Daoy (cell line): Measurements from ENCODE around the gene TBC1D22A. TPM values are rescaled to one million over a fixed set of nuclear protein-coding genes. Genes with fewer than 3 reads are reported as not detected.

ENCODE experiments used
- DNase-seq: peaks from one replicate; pipeline ENCODE4 v3.0.0-alpha.2; 2015; ENCODE audit warnings: low read depth
- total RNA-seq: library from RNA; depleted of rRNA; stranded (reverse); fragments of >200 nt; shearing (Covaris generic); gene quantifications from 2 replicates; pipeline ENCODE4 v1.2.3, GENCODE V29; 2014

Gene TBC1D22A
- total RNA-seq, 1 experiment from 2014 or later, result 8.7 TPM

- no peak for DNase-seq
Observed at GRCh38 chr22:47013861-47014635, 251.6 kb downstream of the TBC1D22A start.

DNA sequence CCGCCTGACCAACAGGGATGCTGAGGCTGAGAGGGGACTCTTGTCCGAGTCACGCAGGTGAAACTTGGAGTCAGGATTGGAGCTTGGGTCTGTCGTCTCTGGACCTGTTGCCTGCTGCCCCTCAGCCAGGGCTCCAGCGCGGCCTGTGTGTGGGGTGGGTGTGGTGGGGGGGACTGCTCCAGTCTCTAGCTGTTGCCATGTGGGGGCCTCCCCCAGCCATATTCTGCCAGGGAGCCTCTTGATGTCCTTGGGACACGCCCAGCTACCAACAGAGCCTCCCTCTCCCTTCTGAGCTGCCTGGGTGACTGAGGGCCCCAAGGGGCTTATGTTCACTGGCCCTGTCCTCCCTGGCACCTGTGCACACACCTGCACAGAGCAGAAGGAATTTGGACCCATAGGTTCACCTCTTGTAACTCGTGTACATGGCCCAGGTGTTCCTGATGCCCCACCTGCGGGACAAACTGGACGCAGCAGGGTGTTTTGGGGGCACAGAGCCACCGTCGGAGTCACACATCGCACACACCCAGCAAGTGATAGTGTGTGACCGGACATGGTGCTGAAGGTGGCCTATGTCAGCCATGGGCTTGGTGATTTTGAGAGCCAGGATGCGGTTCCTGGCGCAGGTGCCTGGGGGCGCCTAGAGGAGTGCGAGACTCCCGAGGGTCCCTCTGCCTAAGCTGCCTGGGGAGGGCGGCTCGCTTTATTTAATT is 252.3 kb downstream of the TBC1D22A start:
- DNase-seq, result no peak

- no peak for DNase-seq
Observed at GRCh38 chr22:47015589-47016178, 253.2 kb downstream of the TBC1D22A start.

DNA sequence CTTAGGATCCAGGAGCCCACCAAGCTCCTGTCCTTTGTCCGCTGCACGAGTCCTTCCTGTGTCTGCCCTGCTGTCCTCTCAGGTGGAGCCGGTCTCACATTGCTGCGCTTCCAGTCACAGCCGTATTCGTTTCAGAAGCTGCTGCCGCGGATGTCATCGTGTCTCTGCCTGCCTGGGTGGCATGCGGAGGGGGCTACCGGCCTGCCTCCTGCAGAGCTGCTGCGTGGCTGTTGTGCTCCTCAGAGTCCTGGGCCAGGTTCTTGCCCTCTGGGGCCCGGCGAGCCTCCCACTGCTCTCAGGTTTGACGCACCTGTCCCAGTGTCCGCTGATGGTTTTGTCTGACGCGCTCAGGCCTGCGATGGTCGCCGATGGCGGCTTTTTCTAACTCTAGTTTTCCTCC is 254.2 kb downstream of the TBC1D22A start:
- no peak for DNase-seq

GRCh38 chr22:47017245-47017644 is 254.8 kb downstream of the TBC1D22A start:
- no peak for DNase-seq

DNA sequence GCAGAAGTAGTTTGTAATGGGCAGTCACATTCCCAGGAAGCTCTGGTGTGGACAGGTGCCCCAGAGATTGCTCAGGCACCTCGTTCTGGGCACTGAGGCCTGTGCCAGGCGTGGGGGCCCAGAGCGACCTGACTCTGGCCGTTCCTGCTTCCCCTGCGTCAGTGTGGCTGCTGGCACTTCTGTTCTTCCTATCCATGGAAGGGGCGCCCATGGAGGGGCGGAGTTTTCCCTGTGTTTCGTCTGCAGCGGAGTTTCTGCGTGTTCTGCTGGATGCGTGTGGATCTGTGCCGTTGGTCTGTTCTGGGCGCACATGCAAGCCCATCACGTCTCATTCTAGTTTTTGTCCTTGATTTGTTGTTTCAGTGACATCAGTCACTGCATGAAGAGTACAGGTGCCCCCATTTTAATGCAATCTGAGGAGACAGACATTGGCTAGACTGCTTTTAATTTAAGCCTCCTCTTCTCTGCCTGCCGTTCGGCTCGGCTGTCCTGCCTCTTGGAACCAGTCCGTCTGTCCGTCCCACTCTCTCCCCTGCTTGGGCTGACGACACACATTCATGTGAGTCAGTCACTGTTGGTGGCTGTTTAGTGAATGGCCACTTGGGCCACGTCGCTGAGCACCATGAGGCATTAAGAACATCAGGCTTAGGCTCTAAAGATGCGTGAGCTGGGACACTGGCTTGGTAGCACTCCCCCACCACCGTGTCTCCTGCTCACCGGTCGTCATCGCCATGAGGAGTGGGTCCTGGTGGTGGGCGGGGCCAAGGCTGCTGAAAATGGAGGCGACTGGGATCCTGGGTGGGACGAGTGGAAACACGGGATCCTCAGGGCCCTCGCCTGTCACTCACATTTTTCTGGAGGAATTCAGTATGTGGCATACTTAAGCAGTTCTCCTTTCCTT is 255.8 kb downstream of the TBC1D22A start:
- no peak for DNase-seq

DNA sequence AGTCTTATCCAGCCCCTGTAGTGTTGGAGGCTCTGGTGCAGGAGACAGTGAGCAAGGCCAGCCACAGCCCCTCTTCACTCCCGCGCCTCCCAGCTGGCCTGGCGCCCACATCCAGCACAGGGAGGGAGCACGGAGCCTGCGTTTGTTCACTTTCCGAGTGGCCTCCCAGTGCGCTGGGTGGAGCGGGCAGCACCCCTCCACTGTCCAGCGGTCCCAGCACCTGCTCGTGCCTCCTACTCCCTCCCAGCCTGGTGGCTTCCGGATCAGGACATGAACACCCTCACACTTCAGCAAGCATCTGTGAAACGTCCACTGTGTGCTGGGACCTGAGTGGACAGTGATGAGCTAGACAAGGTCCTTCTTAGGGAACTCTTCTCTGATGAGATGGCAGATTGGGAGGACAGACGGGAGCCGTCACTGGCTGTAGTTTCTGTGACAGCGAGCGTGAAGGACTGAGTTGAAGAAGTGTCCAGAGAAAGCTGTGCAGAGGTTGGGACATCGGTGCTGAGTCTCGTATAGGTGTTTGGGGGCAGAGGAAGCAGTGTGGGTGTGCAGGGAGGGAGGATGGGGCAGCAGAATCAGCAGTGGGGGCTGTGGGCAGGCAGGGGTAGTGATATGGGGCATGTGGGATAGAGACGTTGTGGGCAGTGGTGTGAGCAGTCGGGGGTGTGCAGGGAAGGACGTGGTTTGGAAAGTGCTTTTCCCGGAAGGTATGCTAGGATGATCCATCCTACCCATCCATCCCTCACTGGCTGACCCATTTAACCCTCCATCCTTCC is 256.8 kb downstream of the TBC1D22A start:
- DNase-seq, result no peak

DNA sequence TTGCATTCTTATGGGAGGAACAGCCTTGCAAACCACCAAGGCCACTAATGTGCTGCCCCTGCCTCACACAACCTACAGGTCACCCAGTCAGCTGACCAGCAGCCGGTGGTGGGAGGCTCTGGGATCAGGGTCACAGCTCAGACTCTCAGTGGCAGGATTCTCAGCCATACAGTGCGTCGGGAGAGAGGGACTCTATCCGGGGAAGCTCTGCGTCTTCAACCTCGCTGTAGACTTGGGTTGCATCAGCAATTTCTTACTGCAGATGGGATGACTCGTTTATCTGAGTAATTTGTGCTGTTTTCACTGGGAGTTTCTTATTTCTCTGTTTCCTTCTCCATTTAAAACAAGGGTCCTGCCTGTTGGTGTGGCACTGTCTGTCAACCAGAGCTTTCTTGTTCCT is 257.7 kb downstream of the TBC1D22A start:
- DNase-seq, result no peak

- no peak for DNase-seq
Observed at GRCh38 chr22:47021371-47022074, 259.1 kb downstream of the TBC1D22A start.

DNA sequence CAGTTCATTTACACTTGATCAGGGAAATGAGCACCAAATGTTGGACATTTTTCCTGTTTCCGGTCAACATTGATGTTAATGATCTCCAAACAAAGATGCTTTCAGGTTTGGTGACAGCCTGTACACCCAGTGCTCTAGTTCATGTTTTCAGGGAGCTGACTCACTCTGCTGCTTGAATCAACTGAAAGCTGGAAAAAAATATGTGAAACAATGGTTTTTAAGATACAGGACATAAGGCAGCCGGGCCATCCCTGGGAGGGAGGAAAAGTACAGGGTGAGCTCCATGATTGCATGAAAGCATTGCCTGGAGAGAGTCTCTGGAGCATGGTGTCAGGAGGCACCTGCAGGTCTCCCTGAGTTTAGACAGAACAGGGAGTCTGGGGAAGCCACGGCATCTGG is 259.6 kb downstream of the TBC1D22A start:
- DNase-seq, result no peak

- DNase-seq, result no peak
Observed at GRCh38 chr22:47022475-47022874, 260.0 kb downstream of the TBC1D22A start.

GRCh38 chr22:47023871-47024270 is 261.4 kb downstream of the TBC1D22A start:
- no peak for DNase-seq

GRCh38 chr22:47027766-47028165 is 265.3 kb downstream of the TBC1D22A start:
- DNase-seq, result no peak

- DNase-seq, result no peak
Observed at GRCh38 chr22:47029244-47030074, 267.0 kb downstream of the TBC1D22A start.

DNA sequence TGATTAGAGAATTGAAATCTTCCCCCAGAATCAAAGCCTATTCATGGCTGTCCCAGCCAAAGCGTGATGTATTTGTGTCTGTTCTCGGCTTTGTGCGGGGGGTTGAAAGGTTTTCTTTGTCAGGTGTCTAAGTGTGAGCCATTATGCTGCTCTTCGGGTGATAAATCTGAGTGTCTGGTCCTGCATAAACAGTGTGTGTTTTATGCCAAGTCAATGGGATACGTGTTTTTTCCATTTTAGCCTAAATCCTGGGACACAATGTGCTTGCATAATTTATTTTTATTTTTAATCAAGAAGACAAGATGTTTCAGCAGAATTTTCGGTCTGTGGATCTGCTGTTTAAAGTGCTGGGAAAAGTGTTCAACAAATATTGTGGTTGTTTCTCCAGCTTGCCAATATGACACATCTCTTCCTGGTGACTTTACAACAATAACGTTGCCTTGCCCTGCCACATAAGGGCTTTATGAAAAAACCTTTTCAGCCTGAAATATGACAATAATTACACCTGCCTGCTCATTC is 267.8 kb downstream of the TBC1D22A start:
- no peak for DNase-seq

GRCh38 chr22:47030881-47031627 is 268.6 kb downstream of the TBC1D22A start:
- peak; percentile 59 for DNase-seq

- DNase-seq, result no peak
Observed at GRCh38 chr22:47031628-47031915, 269.1 kb downstream of the TBC1D22A start.

DNA sequence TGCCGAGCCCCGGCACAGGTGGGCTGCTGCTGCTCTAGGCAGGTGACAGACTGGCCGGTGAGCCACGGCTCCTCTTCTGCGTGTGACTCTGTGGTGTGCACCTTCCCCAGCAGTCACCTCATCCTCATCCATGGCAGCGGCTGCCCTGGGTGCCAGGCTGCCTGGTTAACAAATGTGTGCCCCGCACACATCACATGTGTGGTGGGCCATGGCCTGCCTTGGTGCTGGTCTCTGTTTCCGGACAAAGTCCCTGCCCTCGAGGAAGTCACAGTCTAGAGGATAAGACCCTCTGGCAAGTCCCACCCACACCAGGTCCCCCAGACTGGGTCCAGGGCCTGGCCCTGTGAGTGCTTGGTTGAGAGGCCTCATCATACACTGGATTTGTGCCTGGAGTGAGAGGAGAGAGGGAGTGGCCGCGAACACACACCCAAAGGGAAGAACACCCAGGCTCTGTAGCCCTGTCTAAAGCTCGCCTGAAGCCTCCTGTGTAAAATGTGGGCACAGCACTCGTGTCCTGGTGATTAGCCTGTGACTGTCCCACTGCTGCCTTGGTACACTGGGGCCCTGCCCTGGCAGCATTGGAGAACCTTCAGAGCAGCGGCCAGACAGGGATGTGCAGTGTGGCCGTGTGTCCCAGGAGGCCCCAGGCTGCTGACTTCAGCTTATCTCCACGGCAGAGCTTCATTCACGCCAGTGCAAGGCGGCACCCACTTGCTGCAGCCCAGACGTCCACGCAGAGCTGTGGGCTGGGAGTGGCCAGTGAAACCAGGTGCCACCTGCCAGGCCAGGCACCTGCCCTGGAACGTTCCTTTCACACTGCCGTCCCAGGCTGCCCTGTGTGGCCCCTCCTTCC is 269.9 kb downstream of the TBC1D22A start:
- no peak for DNase-seq
